Adrenal gland (tissue), 5 donors: ENCODE measurements around the gene DVL1.

Experiments
- POLR2A ChIP-seq, 2 donors: fragments of 450-650 bp; IDR thresholded peaks; one replicate each; pipeline ENCODE4 v1.6.1; 2017; ENCODE audit warnings: antibody characterized with exemption in 2 of 2, mild to moderate bottlenecking in 2 of 2, moderate library complexity in 1 of 2
- TF ChIP-seq, protein P1 (sequence below), 6 experiments: fragments of 450-650 bp in 4 of 6; fragments of 200-600 bp in 2 of 6; sonication (generic) in 1 of 6; IDR thresholded peaks; 1 replicate in 5 of 6; 2 replicates in 1 of 6; pipeline versions ENCODE4 v1.5.1 to v1.8.0; 2016 to 2021; ENCODE audit warnings: antibody characterized with exemption in 6 of 6, mild to moderate bottlenecking in 2 of 6, moderate library complexity in 1 of 6
- donor health status: DM: no; HTN: no; CAD: no.

DNA sequence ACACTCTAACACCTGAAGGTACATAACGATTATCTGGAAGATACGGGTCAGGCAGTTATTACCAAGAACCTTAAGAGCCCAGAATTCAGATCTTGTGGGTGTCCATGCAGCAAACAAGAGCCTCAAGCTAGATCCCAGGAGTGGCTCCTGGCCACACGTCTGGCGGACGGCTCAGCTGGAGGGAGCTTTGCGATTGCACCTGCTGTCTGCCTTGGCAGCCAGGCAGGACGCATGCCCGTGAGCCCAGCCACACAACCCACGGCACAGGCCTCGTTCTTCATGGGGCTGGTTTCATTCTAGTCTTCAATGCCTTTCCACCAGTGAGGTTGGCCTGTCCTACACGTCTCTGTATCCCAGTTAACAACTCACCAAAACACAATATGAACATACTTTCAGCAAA lies 44.2 kb upstream of the DVL1 start:
- TF ChIP-seq, protein P1, sequence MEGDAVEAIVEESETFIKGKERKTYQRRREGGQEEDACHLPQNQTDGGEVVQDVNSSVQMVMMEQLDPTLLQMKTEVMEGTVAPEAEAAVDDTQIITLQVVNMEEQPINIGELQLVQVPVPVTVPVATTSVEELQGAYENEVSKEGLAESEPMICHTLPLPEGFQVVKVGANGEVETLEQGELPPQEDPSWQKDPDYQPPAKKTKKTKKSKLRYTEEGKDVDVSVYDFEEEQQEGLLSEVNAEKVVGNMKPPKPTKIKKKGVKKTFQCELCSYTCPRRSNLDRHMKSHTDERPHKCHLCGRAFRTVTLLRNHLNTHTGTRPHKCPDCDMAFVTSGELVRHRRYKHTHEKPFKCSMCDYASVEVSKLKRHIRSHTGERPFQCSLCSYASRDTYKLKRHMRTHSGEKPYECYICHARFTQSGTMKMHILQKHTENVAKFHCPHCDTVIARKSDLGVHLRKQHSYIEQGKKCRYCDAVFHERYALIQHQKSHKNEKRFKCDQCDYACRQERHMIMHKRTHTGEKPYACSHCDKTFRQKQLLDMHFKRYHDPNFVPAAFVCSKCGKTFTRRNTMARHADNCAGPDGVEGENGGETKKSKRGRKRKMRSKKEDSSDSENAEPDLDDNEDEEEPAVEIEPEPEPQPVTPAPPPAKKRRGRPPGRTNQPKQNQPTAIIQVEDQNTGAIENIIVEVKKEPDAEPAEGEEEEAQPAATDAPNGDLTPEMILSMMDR (IDR thresholded peaks at IDR 0.05): no peak
- no peak for TF ChIP-seq POLR2A (IDR thresholded peaks at IDR 0.05)
